C4-2B (cell line): ENCODE data around the gene RASSF5.

Source experiments
- H3K27ac ChIP-seq: fragments of 450-650 bp; 2 replicates; pipeline ENCODE4 v1.5.1; 2017
- ZFX ChIP-seq: fragments of 450-650 bp; IDR thresholded peaks from 2 replicates; pipeline ENCODE4 v1.6.1; 2017
- TF ChIP-seq, protein P1 (sequence below): fragments of 450-650 bp; conservative IDR thresholded peaks from 2 replicates; pipeline ENCODE4 v1.5.1; 2017; ENCODE audit warnings: mild to moderate bottlenecking

Gene RASSF5

DNA sequence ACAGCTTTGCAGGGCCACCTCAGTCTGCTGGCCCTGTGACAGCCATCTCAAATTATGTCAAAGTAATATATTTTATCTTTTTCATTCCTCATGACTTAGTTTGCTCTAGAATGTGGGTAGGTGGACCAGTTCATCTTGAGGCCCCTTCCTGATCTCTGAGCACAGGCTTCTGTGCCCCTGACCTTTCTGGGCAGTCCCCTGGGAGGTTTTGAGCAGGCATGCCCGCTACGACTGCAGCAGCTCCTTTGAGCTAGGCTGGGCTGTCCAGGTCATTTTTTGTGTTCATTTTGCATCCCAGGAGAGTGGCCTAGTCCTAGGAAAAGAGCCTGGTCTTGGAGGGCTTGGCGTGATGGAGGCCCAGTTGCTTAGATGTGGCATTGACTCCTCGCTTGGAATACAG lies 62.2 kb downstream of the RASSF5 start:
- no peak overlapping the region for H3K27ac ChIP-seq
- TF ChIP-seq, protein P1, sequence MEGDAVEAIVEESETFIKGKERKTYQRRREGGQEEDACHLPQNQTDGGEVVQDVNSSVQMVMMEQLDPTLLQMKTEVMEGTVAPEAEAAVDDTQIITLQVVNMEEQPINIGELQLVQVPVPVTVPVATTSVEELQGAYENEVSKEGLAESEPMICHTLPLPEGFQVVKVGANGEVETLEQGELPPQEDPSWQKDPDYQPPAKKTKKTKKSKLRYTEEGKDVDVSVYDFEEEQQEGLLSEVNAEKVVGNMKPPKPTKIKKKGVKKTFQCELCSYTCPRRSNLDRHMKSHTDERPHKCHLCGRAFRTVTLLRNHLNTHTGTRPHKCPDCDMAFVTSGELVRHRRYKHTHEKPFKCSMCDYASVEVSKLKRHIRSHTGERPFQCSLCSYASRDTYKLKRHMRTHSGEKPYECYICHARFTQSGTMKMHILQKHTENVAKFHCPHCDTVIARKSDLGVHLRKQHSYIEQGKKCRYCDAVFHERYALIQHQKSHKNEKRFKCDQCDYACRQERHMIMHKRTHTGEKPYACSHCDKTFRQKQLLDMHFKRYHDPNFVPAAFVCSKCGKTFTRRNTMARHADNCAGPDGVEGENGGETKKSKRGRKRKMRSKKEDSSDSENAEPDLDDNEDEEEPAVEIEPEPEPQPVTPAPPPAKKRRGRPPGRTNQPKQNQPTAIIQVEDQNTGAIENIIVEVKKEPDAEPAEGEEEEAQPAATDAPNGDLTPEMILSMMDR = no peak
- no peak for TF ChIP-seq ZFX

- H3K27ac ChIP-seq = no peak overlapping the region
- no peak for TF ChIP-seq ZFX
These were observed 63.2 kb downstream of the RASSF5 start for GRCh38 chr1:206570529-206570928.

GRCh38 chr1:206572835-206573234 lies 65.5 kb downstream of the RASSF5 start:
- H3K27ac ChIP-seq = no peak overlapping the region
- TF ChIP-seq, protein P1 = no peak
- no peak for TF ChIP-seq ZFX

- TF ChIP-seq ZFX = no peak
- TF ChIP-seq, protein P1 = no peak
- no peak overlapping the region for H3K27ac ChIP-seq
These were observed 66.0 kb downstream of the RASSF5 start for GRCh38 chr1:206573319-206573718.

DNA sequence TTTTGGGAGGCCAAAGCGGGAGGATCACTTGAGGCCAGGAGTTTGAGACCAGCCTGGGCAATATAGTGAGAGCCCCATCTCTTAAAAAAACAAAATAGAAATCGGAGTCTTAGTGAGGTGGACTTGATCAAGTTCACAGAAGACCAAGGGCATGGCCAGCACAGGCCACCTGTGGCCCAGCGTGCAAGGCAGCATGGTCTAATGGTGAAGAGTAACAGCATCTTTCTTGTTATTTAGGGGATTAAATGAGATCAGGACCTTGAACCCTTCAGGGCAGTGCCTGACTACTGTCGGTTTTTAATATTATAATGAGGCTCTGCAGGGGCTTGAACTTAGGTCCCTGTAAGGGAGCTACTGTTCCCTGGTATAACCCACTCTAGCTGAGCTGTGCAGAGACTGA lies 66.4 kb downstream of the RASSF5 start:
- no peak overlapping the region for H3K27ac ChIP-seq

GRCh38 chr1:206575165-206575893 lies 68.0 kb downstream of the RASSF5 start:
- TF ChIP-seq, protein P1 = no peak
- TF ChIP-seq ZFX = no peak
- H3K27ac ChIP-seq = no peak overlapping the region

More for the DNA sequence above, 66.4 kb downstream of the RASSF5 start:
- no peak for TF ChIP-seq ZFX
- TF ChIP-seq, protein P1 = no peak

DNA sequence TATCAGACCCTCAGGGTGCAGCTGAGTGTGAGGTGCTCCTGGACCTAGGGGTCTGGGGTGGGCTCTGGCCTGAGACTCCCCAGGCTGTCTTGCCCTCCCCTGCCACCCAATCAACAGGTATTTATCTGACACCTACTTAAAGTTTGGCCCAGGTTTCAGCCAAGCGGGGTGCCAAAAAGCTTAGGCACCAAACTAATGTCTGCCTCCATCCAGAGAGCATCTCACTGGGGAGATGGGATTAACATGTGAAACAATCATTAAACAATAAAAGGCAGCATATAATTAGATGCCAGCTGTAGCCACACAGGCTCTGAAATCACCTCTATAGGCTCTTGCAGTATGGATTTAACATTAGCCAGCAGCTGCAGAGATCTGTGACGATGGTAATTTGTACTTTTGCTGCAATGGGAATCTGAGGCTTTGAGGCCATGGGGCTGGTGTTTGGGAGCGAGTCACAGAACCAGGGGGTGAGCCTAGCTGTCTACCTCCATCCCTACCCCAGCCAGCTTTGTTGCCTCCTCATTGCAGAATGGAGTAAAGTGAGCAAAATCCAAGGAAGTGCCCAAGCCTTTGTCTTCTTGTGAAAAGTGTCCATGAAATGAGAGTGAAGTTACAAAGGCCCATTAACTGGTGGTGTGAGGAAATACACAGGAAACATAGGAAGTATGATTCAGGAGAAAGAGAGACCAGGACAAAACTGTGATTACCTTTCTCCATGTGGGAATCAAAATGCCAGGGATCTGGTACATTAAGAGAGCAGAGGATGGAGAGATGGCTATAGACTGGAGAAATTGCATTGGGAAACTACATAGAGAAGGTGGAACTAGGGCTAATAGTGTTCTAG lies 68.8 kb downstream of the RASSF5 start:
- H3K27ac ChIP-seq = no peak overlapping the region
- no peak for TF ChIP-seq ZFX
- TF ChIP-seq, protein P1 = no peak
